HepG2 (cell line): ENCODE results near the gene PCIF1. TPM values are rescaled to one million over a fixed set of nuclear protein-coding genes. Genes with fewer than 3 reads are reported as not detected.
A peak's percentile ranks its signal among the peaks of the same experiment; 100 is the strongest.

Experiments
- ATAD3A ChIP-seq: sonication (generic); formaldehyde crosslinking; IDR thresholded peaks from 2 replicates; pipeline ENCODE4 v1.4.0; 2020; ENCODE audit warnings: missing genetic modification reagents
- DBP ChIP-seq: sonication (generic); formaldehyde crosslinking; IDR thresholded peaks from 2 replicates; pipeline ENCODE4 v1.4.0; 2020; ENCODE audit warnings: missing genetic modification reagents; ENCODE audit errors: not compliant biosample characterization
- FOXA3 ChIP-seq: IDR thresholded peaks from 2 replicates; pipeline ENCODE4 v1.6.1; 2016; ENCODE audit warnings: missing genetic modification reagents, missing compliant biosample characterization
- HMGA1 ChIP-seq: sonication (generic); formaldehyde crosslinking; conservative IDR thresholded peaks from 2 replicates; pipeline ENCODE4 v1.4.0; 2020; ENCODE audit warnings: missing genetic modification reagents
- RARA ChIP-seq: IDR thresholded peaks from 2 replicates; pipeline ENCODE4 v1.6.1; 2016; ENCODE audit warnings: missing genetic modification reagents, missing compliant biosample characterization
- RNF219 ChIP-seq: sonication (generic); formaldehyde crosslinking; IDR thresholded peaks from 2 replicates; pipeline ENCODE4 v1.5.0; 2020; ENCODE audit warnings: mild to moderate bottlenecking, missing genetic modification reagents
- SP4 ChIP-seq: sonication (generic); formaldehyde crosslinking; IDR thresholded peaks from 2 replicates; pipeline ENCODE4 v1.8.1; 2023; ENCODE audit warnings: mild to moderate bottlenecking, missing genetic modification reagents
- ZNF282 ChIP-seq: fragments of 450-650 bp; IDR thresholded peaks from 2 replicates; pipeline ENCODE4 v1.6.1; 2018; ENCODE audit not compliant: partially characterized antibody
- ZNF317 ChIP-seq: sonication (generic); formaldehyde crosslinking; IDR thresholded peaks from 2 replicates; pipeline ENCODE4 v1.5.0; 2020; ENCODE audit warnings: mild to moderate bottlenecking, missing genetic modification reagents
- ZNF496 ChIP-seq: sonication (generic); formaldehyde crosslinking; IDR thresholded peaks from 2 replicates; pipeline ENCODE4 v1.8.1; 2023; ENCODE audit warnings: mild to moderate bottlenecking, moderate library complexity, missing genetic modification reagents; ENCODE audit not compliant: insufficient replicate concordance
- ZNF530 ChIP-seq: sonication (generic); formaldehyde crosslinking; IDR thresholded peaks from 2 replicates; pipeline ENCODE4 v1.5.0; 2020; ENCODE audit warnings: low read depth, mild to moderate bottlenecking, missing genetic modification reagents
- polyA plus RNA-seq, 8 experiments: library from polyadenylated mRNA; depleted of rRNA in 3 of 8; stranded (reverse) in 7 of 8; unstranded in 1 of 8; fragments of >200 nt; fragmentation: Illumina TruSeq in 4 of 8; extraction: Trizol in 4 of 8; gene quantifications; 2 replicates each; pipeline versions ENCODE4 v1.2.1 to v1.2.3, GENCODE V29; 2011 to 2016; ENCODE audit warnings: low read depth in 4 of 8, missing spikeins in 1 of 8, mixed read lengths in 1 of 8; ENCODE audit not compliant: insufficient read depth in 1 of 8
- total RNA-seq, 5 experiments: library from RNA; depleted of rRNA; stranded (reverse); fragments of >200 nt; fragmentation: Illumina TruSeq; extraction: Trizol; gene quantifications; 2 replicates each; pipeline ENCODE4 v1.2.3, GENCODE V29; 2016; ENCODE audit warnings: low read depth in 1 of 5
- TF ChIP-seq, protein P1 (sequence below): sonication (generic); formaldehyde crosslinking; IDR thresholded peaks from 2 replicates; pipeline ENCODE4 v1.4.0; 2020; ENCODE audit warnings: mild to moderate bottlenecking, missing genetic modification reagents
- TF ChIP-seq, protein P2 (sequence below): sonication (generic); formaldehyde crosslinking; IDR thresholded peaks from 2 replicates; pipeline ENCODE4 v1.4.0; 2020; ENCODE audit warnings: missing genetic modification reagents, borderline replicate concordance
- TF ChIP-seq, protein P3 (sequence below): IDR thresholded peaks from 2 replicates; pipeline ENCODE4 v1.6.1; 2016; ENCODE audit warnings: missing biosample characterization, missing genetic modification reagents, low read depth
- TF ChIP-seq, protein P4 (sequence below): sonication (generic); formaldehyde crosslinking; conservative IDR thresholded peaks from 2 replicates; pipeline ENCODE4 v1.8.1; 2023; ENCODE audit warnings: missing genetic modification reagents

Gene PCIF1
- total and polyA plus RNA-seq, 2 of the 13 experiments (the other 11 are each of a cell fraction or from before 2014, with no cell fraction given), result 20.9 to 24.4 TPM

DNA sequence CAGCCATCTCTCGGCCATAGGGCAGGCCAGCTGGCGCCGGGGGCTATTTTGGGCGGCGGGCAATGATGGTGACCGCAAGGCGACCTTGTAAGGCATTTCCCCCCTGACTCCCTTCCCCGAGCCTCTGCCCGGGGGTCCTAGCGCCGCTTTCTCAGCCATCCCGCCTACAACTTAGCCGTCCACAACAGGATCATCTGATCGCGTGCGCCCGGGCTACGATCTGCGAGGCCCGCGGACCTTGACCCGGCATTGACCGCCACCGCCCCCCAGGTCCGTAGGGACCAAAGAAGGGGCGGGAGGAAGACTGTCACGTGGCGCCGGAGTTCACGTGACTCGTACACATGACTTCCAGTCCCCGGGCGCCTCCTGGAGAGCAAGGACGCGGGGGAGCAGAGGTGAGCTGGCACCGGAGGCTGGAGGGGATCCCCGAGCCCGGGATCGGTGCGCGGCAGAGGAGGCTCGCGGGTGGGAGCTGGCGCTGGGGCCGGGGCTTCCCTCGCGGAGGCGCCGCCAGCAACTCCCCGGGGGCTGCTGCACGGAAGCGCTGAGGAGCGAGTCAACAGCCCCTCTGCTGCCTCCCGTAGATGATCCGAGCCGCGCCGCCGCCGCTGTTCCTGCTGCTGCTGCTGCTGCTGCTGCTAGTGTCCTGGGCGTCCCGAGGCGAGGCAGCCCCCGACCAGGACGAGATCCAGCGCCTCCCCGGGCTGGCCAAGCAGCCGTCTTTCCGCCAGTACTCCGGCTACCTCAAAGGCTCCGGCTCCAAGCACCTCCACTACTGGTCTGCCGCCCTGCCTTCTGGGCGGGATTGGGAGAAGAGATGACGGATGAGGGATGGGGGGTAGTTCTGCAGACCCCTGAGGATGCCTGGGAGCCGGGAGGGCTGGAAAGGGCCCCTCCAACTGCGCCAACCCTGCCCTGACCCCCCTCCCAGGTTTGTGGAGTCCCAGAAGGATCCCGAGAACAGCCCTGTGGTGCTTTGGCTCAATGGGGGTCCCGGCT is 43.2 kb upstream of the PCIF1 start, which contains the start of the genes CTSA and NEURL2 (continued):
- TF ChIP-seq, protein P1, sequence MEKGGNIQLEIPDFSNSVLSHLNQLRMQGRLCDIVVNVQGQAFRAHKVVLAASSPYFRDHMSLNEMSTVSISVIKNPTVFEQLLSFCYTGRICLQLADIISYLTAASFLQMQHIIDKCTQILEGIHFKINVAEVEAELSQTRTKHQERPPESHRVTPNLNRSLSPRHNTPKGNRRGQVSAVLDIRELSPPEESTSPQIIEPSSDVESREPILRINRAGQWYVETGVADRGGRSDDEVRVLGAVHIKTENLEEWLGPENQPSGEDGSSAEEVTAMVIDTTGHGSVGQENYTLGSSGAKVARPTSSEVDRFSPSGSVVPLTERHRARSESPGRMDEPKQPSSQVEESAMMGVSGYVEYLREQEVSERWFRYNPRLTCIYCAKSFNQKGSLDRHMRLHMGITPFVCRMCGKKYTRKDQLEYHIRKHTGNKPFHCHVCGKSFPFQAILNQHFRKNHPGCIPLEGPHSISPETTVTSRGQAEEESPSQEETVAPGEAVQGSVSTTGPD (CRISPR knock-in tag), result peak; percentile 26
- TF ChIP-seq RNF219 (peak; percentile 100), ZNF530 (CRISPR knock-in tag) (peak; percentile 93; the same call in 1 of the 2 replicates), ZNF282 (no peak), ZNF317 (CRISPR knock-in tag) (peak; percentile 89), RARA (CRISPR knock-in tag) (peak; percentile 100), DBP (CRISPR knock-in tag) (peak; percentile 94), FOXA3 (CRISPR knock-in tag) (peak; percentile 95), ATAD3A (CRISPR knock-in tag) (no peak; the same call in 1 of the 2 replicates), ZNF496 (CRISPR knock-in tag) (no peak), SP4 (CRISPR knock-in tag) (peak; percentile 96), HMGA1 (no peak)
- TF ChIP-seq, protein P2, sequence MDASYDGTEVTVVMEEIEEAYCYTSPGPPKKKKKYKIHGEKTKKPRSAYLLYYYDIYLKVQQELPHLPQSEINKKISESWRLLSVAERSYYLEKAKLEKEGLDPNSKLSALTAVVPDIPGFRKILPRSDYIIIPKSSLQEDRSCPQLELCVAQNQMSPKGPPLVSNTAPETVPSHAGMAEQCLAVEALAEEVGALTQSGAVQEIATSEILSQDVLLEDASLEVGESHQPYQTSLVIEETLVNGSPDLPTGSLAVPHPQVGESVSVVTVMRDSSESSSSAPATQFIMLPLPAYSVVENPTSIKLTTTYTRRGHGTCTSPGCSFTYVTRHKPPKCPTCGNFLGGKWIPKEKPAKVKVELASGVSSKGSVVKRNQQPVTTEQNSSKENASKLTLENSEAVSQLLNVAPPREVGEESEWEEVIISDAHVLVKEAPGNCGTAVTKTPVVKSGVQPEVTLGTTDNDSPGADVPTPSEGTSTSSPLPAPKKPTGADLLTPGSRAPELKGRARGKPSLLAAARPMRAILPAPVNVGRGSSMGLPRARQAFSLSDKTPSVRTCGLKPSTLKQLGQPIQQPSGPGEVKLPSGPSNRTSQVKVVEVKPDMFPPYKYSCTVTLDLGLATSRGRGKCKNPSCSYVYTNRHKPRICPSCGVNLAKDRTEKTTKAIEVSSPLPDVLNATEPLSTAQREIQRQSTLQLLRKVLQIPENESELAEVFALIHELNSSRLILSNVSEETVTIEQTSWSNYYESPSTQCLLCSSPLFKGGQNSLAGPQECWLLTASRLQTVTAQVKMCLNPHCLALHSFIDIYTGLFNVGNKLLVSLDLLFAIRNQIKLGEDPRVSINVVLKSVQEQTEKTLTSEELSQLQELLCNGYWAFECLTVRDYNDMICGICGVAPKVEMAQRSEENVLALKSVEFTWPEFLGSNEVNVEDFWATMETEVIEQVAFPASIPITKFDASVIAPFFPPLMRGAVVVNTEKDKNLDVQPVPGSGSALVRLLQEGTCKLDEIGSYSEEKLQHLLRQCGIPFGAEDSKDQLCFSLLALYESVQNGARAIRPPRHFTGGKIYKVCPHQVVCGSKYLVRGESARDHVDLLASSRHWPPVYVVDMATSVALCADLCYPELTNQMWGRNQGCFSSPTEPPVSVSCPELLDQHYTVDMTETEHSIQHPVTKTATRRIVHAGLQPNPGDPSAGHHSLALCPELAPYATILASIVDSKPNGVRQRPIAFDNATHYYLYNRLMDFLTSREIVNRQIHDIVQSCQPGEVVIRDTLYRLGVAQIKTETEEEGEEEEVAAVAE, result peak; percentile 97
- TF ChIP-seq, protein P3, sequence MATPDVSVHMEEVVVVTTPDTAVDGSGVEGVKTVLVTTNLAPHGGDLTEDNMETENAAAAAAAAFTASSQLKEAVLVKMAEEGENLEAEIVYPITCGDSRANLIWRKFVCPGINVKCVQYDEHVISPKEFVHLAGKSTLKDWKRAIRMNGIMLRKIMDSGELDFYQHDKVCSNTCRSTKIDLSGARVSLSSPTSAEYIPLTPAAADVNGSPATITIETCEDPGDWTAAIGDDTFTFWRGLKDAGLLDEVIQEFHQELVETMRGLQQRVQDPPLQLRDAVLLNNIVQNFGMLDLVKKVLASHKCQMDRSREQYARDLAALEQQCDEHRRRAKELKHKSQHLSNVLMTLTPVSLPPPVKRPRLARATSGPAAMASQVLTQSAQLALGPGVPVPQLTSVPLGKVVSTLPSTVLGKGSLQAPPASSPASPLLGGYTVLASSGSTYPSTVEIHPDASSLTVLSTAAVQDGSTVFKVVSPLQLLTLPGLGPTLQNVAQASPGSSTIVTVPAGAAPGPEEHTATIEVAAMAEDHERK (CRISPR knock-in tag), result peak; percentile 58
- TF ChIP-seq, protein P4, sequence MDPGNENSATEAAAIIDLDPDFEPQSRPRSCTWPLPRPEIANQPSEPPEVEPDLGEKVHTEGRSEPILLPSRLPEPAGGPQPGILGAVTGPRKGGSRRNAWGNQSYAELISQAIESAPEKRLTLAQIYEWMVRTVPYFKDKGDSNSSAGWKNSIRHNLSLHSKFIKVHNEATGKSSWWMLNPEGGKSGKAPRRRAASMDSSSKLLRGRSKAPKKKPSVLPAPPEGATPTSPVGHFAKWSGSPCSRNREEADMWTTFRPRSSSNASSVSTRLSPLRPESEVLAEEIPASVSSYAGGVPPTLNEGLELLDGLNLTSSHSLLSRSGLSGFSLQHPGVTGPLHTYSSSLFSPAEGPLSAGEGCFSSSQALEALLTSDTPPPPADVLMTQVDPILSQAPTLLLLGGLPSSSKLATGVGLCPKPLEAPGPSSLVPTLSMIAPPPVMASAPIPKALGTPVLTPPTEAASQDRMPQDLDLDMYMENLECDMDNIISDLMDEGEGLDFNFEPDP (CRISPR knock-in tag), result no peak
